Hematopoietic multipotent progenitor cell treated with erythropoietin and hydrocortisone succinate and interleukin-3 and kit ligand, for 4 days (in vitro differentiated cells): Measurements from ENCODE around the gene PCYT1A.
"Not testable (repeated sequence)": the region's sequence is repeated elsewhere in the genome, so short reads cannot be mapped to it uniquely, and the experiment has no call there.

Source experiments
- DNase-seq: peaks from one replicate; pipeline ENCODE4 v3.0.0-alpha.2; 2015

The PCYT1A gene

DNA sequence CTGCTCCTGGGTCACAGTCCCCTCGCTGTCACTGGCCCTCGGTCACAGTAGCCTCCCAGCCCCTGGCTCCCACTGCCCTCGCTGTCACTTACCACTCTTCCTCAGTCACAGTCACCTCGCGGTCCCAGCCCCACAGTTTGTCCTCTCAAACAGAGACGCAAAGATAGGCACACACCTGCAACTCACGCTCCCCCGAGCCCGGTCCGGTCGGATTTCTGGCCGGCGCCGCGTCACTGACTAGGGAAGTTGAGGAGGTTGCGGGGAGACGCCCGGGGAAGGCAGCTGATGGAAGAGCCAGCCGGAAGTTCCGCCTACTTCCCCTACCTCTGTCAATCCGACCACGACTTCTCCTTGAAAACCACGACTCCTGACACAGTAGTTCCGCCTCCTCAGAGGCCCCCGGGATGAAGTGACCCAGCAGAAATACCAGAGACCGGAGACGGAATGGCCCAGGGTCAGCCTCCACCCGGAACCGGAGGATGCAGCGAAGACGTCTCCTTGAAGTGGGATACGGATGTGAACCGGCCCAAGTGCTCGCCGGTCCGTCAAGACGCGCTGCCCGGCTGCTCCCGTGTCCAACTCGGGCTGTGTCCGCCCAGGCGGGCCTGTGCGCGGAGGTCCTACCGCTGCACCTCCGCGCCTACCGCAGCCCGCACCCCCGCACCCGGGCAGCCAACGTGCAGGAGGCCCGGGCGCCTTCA, at the start of gene PCYT1A:
Gene PCYT1A, minus strand, starts transcription at position 287 of the 701 bp plus-strand sequence. CDS start 17,195 bp downstream, outside the sequence.
- DNase-seq = peak; percentile 98

DNA sequence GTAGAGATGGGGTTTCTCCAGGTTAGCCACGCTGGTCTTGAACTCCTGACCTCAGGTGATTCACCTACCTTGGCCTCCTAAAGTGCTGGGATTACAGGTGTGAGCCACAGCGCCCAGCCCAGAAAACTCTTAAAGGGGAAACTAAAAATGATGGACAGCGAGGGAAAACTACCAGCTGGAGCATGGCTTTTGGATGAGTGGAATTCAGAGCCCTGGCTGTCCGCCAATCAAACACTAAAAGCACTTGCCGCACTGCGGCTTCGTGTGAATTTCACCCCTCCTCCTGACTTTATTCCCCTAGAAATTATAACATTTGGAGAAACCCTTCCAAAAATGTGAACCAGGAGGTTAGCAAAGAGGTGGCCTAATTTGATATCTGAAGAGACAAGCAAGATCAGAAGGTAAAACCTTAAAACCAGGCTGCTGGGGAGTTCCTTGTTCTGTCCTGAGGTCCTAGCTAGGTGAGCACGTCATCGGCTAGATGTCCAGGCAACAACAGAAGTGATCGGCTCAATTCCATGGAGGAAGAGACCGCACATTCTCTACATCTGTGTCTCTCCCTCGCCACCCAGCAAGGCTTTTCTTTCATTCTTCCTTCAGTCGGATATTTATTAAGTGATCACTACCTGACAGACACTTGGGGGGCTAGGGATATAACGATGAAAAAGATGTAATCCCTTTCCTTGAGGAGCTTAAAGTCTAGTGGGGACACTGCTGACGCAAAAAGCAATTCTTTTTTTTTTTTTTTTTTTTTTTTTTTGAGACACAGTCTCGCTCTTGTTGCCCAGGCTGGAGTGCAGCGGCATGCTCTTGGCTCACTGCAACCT, 49.0 kb upstream of the PCYT1A start:
- no peak for DNase-seq

DNA sequence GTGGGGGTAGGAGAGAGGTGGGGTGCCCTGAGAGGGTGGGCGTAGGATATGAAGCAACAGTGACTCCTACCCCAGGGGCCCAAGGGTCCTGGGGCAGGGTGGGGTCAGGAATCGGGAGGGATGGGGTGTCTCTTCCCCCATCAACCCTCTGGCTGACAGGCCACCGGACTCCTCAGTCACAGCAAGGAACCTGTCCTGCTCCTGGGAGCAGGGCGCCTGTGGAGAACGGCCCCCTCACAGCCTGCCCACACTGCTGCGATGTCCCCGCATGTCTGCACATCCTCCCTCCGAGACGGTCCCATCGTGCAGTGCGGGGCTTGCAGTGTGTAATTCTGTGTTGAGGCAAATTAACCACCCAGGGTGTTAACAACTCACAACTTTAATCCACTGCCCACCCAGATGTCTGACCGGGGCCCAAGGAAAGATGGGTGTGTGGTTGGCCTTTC, 48.0 kb upstream of the PCYT1A start:
- no peak for DNase-seq

DNA sequence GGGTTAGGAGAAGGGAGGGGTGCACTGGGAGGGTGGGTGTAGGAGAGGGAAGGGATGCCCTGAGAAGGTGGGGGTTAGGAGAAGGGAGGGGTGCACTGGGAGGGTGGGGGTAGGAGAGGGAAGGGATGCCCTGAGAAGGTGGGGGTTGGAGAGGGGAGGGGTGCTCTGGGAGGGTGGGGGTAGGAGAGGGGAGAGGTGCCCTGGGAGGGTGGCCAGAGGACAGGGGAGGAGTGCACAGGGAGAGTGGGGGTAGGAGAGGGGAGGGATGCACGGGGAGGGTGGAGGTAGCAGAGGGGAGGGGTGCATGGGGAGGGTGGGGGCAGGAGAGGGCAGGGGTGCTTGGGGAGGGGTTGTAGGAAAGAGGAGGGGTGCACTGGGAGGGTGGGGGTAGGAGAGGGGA, 47.5 kb upstream of the PCYT1A start:
- no peak for DNase-seq

DNA sequence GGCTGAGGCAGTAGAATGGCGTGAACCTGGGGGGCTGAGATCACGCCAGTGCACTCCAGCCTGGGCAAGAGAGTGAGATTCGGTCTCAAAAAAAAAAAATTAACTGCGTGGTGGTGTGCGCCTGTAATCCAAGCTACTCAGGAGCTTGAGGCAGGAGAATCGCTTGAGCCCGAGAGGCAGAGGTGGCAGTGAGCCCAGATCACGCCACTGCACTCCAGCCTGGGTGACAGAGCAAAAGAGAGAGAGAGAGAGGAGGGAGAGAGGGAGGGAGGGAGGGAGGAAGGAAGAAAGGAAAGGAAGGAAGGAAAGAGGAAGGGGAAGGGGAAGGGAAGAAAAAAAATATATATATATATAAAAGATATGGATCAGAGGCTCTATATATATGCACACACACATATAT, 44.6 kb upstream of the PCYT1A start:
- DNase-seq = no peak

DNA sequence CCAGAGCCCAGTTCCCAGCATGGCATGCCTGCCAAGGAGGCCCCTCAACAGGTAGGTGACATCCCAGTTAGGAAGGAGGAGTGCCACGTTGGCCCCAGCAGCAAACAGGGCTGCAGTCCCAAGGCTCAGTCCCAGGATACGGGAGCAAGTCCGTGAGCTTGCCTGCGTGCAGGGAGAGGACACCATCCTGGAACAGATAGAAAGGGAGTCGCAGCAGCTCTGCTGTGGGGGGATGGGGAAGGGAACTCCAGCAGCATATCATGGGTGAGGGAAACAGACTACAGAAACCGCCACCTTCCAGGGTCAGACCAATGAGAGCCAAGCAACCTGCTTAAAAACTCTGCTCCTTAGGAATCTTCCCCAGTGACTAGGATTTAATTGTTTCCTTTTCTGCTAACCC, 39.9 kb upstream of the PCYT1A start:
- DNase-seq = no peak

DNA sequence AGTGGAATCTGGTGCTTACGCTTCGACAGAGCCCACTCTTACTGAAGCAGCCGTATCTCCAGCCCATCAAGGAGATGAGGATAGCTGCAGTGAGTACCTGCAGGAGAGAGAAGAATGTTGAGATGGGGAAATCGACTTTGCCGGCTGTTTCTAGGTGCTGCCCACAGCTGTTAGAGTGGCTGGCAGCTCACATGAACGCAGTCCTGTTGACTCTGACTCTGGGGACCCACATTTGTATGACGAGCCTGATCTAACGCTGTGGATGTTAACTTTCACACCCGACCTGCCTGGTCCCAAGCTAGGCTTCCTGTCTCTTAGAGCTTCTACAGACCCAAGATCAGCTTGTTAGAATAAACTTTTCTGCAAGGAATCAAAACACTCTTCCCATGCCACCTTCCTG, 39.4 kb upstream of the PCYT1A start:
- no peak for DNase-seq

DNA sequence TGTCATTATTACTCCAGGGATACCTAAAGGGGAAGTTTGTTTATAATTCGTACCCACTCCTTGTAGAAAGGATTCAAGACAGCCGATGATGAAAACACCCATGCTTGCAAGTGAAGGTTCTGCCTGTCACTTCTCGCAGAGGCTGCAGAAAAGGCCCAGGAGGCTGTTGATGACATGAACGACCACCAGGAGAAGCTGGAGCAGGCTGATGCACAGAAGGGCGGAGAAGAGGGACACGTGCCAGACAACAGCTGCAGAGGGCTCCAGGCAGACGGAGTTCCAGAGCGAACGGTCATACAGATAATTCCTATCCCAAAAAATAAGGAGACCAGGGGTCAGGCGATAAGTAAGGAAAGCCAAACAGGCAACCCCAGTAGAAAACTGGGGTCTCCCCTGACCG, 36.2 kb upstream of the PCYT1A start:
- DNase-seq = peak; percentile 64

DNA sequence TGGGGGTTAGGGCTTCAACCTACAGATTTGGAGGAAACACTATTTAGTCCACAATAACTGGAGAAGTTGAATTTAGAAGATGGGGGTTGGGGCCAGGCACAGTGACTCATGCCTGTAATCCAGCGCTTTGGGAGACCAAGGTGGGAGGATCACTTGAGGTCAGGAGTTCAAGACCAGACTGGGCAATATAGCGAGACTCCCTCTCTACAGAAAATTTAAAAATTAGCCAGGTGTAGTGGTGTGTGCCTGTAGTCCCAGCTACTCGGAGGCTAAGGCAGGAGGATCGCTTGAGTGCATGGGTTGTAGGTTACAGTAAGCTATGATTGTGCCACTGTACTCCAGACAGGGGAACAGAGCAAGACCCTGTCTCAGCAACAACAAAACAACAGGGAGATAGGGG, 35.5 kb upstream of the PCYT1A start:
- DNase-seq = no peak

DNA sequence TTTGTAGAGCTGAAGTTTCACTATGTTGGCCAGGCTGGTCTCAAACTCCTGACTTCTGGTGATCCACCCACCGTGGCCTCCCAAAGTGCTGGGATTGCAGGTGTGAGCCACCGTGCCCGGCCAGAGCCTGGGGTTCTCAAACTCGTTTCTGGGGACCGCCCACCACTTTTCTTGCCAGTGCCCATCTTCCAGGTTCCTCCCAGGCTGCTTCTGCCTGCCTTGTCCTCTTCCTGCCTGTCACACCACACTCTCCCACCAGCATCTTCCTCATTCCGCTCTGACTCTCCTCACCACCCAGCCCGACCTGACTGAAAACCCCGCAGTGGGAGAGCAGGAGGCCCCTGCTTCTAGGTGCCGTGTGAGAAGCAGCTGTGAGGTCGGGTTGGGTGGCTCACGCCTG, 33.6 kb upstream of the PCYT1A start:
- DNase-seq = no peak

DNA sequence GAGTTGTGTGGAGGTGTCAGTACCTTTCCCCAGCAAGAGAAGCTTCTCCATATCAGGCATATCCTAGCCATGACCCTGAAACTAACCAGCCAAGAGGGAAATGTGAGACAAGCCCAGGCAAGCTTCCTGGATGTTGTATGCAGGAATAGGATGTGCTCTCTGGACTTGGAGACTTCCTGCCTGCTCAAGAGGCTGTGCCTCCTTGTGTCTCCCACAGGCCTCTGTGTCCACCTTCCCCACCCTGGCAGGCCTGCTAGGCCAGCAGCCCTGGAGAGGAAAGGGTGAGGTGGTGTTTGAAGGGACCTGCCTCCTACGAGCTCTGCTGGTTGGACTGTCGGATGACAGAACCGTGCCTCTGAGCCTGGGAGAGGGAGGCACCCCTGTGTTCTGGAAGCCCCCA, 32.6 kb upstream of the PCYT1A start:
- DNase-seq = no peak

DNA sequence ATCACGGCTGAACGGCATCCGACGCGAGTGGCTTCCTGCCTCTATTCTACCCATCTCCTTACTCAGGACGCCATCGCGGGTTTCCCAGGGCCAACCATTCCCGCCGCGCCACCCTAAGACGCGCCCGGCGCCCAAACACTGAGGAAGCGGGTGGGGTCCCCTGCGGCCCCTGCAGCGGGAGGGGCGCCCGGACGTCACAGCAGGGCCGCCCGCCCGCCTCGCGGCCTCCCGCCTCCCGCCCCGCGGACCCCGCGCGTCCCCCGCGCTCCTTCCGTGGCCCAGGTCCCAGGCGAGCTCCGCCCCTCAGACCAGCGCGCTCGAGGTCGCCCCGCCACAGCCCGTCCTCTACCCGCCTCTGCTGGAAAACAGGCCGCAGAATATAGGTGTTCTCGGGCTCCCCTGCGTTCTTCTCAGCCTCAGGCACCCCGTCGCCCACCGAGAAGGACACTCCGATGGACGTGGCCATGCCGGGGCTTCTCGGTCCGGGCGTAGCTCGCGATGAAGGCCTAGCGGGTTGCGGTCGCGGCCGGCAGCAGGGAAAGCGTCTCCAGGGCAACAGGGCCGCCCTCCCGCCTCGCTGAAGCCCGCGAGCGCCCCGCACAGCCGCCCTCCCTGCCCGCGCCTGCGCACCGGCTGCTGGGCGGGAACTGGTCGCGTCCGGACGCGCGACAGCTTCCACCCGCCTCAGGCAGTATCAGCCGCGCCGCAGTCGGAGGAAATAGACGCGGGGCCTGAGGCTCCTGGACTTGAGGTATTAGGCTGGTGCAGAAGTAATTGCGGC, 30.4 kb upstream of the PCYT1A start, which contains the start of gene DYNLT2B:
Gene DYNLT2B, minus strand, starts transcription at position 554 of the 781 bp plus-strand sequence. Its CDS starts 88 bp downstream, at position 466.
- peak; percentile 97 for DNase-seq

DNA sequence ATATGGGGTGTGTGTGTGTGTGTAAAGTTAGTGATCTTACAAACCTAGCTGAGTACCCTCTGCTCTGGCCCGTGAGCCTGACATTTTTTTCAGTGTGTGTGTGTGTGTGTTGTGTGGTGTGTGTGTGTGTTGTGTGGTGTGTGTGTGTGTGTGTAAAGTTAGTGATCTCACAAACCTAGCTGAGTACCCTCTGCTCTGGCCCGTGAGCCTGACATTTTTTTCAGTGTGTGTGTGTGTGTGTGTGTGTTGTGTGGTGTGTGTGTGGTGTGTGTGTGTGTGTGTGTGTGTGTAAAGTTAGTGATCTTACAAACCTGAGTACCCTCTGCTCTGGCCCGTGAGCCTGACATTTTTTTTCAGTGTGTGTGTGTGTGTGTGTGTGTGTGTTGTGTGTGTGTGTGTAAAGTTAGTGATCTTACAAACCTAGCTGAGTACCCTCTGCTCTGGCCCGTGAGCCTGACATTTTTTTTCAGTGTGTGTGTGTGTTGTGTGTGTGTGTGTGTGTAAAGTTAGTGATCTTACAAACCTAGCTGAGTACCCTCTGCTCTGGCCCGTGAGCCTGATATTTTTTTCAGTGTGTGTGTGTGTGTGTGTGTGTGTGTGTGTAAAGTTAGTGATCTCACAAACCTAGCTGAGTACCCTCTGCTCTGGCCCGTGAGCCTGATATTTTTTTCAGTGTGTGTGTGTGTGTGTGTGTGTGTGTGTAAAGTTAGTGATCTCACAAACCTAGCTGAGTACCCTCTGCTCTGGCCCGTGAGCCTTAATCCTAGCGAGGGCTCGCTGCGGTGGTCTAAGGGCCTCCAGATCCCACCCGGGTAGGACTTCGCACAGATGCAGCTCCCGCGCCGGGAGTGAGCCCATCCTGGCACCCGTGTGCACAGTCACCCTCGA, 29.5 kb upstream of the PCYT1A start:
- DNase-seq = not testable (repeated sequence)

DNA sequence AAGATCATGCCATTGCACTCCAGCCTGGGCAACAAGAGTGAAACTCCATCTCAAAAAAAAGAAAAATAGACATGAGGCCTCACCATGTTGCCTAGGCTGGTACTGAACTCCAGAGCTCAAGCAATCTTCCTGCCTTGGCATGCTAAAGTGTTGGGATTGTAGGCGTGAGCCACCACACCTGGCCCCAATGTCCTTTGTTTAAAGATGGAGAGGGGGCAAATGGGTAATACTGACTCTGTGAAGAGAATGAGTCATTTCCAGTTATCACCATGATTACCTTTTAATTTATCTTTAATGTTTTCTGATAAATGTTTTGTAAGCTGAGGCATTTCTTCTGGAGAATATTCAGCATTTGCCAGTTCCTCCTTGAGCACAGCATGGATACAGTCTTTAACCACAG, 28.3 kb upstream of the PCYT1A start:
- no peak for DNase-seq

DNA sequence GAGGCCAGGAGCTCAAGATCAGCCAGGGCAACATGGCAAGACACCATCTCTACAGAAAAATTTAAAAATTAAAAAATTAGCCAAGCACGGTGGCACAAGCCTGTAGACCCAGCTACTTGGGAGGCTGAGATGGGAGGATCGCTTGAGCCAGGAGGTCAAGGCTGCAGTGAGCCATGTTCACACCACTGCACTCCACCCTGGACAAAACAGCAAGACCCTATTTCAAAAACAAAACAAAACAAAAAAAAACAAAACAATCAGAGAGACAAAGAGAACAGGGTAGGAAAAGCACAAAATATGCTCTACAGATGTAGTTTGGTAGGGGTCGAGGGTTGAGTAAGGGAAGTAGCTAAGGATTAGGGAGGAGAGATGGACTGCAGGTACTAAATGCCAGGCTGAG, 27.1 kb upstream of the PCYT1A start:
- DNase-seq = no peak

DNA sequence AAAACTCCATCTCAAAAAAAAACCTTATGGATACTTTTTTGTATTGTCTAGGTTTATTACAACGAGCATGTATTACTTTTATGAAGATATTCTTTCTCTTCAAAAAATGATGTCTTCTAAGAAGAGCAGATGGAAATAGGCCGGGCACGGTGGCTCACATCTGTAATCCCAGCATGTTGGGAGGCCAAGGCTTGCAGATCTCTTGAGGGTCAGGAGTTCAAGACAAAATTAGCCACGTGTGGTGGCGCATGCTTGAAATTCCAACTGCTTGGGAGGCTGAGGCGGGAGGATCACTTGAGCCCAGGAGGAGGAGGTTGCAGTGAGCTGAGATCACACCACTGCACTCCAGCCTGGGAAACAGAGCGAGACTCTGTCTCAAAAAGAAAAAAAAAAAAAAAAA, 26.6 kb upstream of the PCYT1A start:
- not testable (repeated sequence) for DNase-seq

DNA sequence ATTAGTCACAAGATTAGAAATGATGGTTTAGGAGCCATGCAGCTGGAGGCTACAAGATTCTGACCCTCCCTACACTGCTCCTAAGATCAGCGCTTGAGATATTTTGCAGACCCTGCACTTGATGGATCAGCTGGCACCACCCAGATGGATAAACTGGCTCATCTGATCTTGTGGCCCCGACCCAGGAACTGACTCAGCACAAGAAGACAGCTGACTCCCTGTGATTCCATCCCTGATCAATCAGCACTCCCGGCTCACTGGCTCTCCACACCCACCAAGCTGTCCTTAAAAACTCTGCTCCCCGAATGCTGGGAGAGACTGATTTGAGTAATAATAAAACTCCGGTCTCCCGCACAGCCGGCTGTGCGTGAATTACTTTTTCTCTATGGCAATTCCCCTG, 15.4 kb upstream of the PCYT1A start:
- DNase-seq = not testable (repeated sequence)

DNA sequence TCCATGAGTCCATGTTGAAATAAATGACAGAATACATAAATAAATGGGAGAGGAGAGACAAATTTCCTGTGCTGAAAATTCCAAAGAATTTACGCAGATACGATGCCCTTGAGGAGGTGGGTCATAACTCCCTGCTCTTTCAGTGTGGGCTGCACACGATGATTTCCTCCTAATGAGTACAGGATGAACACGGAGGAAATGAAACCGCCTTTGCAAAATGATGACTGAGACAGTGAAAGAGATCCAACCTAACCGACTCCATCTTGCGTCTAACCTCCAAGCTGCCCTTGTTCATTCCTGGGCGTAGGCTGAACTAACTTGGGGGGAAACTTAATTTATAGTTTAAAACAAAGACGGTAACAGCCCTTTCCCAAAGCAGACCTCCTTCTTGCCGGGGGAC, 15.0 kb upstream of the PCYT1A start:
- DNase-seq = not testable (repeated sequence)

DNA sequence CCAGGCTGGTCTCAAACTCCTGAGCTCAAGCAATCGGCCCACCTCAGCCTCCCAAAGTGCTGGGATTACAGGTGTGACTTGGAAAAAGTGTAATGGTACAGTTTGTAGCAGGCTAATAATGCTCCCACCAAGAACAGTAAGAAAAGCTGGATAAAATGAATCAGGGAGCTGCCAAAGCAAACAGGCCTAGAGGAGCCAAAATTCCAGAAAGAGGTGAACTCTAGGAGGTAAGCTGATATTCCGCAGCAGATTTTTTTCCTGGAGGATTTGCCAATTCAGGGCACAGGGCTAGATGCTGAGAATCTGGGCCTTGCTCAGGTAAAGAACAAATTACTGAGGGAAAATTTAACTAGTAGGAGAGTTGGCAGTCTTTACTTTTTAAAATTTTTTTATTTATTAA, 11.0 kb upstream of the PCYT1A start:
- DNase-seq = no peak

DNA sequence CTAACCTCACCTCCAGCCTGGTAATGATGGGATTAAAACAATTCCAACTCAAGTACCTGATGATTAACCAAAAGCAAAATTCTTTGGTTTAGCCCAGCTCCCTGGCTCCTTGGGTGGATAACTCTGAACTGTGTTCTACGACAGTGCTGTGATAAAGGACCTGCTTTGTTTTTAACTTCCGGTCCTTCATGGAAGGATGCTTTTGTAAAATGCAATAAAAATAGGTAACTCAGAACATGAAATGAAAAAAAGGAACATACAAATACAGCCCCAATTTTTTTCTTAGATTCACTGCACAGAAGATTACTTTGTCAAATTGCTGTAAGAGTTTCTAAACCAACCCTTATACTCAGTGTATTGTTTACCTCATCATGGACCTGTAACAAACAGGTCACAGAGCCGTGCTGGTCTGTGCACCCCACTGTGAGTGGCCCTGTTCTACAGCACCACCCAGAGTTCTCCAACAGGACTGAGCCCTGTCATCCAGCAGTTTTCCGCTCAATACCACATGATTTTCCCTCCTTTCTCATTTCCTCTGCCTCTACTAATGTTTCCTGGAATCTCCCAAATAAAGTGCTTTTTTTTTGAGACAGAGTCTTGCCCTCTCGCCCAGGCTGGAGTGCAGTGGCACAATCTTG, 4.9 kb upstream of the PCYT1A start:
- no peak for DNase-seq

DNA sequence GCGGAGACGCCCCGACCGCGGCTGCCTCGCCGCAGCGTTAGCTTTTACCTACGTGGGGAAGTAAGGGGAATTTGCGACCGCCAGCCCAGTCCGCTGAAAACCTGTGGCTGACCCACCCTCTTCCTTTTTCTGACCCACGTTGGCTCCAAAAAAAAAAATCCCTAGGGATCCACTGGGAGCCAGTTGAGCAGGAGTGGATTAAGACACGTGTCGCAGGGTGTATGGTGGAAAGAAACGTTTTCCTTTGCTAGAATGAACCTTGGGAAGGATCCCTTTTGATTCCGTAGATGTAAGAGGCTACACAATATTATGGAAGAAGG, 575 bp upstream of the PCYT1A start:
- no peak for DNase-seq

DNA sequence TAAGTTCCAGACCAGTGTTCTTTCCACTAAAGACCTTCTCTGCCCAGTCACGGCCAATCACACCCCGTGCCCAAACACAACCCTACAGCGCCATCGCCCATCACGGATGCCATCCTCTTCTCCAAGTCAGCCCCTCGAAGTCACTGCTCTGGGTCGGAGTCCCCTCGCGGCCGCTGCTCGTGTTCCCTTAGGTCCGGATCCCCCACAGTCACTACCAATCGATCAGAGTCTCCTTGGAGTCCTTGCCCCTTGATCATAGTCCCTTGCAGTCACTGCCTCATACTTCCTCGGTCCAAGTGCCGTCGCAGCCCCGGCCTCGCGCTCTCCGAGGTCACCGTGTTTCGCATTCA, 461 bp downstream of the PCYT1A start:
- peak; percentile 64 for DNase-seq
